ENCODE data around the gene SUPT20HL2.

GRCh38 chrX:24339911-24340310 is 26.0 kb upstream of the SUPT20HL2 start:
- TF ChIP-seq CTCF (IDR thresholded peaks at IDR 0.05; ENCODE audit: insufficient read depth, low read length) (no peak), GABPA (IDR thresholded peaks at IDR 0.05; ENCODE audit: low read depth) (no peak), POLR2AphosphoS5 (IDR thresholded peaks at IDR 0.05; ENCODE audit: low read depth) (no peak), SPI1 (IDR thresholded peaks at IDR 0.05; ENCODE audit: borderline replicate concordance, low read depth) (no peak)
- TF ChIP-seq, protein P1, sequence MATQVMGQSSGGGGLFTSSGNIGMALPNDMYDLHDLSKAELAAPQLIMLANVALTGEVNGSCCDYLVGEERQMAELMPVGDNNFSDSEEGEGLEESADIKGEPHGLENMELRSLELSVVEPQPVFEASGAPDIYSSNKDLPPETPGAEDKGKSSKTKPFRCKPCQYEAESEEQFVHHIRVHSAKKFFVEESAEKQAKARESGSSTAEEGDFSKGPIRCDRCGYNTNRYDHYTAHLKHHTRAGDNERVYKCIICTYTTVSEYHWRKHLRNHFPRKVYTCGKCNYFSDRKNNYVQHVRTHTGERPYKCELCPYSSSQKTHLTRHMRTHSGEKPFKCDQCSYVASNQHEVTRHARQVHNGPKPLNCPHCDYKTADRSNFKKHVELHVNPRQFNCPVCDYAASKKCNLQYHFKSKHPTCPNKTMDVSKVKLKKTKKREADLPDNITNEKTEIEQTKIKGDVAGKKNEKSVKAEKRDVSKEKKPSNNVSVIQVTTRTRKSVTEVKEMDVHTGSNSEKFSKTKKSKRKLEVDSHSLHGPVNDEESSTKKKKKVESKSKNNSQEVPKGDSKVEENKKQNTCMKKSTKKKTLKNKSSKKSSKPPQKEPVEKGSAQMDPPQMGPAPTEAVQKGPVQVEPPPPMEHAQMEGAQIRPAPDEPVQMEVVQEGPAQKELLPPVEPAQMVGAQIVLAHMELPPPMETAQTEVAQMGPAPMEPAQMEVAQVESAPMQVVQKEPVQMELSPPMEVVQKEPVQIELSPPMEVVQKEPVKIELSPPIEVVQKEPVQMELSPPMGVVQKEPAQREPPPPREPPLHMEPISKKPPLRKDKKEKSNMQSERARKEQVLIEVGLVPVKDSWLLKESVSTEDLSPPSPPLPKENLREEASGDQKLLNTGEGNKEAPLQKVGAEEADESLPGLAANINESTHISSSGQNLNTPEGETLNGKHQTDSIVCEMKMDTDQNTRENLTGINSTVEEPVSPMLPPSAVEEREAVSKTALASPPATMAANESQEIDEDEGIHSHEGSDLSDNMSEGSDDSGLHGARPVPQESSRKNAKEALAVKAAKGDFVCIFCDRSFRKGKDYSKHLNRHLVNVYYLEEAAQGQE (IDR thresholded peaks at IDR 0.05; ENCODE audit: insufficient replicate concordance, low read depth) = no peak
